ENCODE measurements around the gene FAR2.

DNA sequence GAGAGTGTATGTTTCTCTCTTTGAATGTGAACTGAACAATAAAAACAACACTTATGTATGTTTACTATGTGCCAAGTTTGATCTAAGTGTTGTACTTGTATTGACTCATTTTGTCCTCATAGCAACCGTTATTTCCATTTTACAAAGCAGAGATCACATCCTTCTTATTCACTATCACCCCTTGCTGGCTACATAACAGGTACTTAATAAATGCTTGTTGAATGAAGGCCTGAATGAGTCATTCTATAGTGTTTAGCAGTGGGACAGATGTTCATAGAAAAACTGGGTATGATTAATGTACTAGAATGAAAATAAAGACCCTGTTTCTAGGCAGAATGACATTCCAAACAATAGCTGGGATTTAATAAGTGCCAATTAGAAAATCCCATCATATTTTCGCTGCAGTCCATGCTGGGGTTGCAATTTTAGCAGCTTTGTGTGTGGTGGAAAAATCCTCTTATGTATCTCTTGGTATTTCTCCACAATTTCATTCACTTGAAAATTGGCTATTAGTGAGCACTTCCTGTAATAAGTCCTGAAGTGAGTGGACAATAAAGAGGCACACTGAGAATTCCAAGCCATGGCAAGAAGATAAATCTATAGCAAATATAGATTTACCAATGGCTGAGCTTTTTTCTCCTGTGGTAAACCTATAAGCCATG lies 86.0 kb downstream of the FAR2 start:
- TF ChIP-seq, protein P1, sequence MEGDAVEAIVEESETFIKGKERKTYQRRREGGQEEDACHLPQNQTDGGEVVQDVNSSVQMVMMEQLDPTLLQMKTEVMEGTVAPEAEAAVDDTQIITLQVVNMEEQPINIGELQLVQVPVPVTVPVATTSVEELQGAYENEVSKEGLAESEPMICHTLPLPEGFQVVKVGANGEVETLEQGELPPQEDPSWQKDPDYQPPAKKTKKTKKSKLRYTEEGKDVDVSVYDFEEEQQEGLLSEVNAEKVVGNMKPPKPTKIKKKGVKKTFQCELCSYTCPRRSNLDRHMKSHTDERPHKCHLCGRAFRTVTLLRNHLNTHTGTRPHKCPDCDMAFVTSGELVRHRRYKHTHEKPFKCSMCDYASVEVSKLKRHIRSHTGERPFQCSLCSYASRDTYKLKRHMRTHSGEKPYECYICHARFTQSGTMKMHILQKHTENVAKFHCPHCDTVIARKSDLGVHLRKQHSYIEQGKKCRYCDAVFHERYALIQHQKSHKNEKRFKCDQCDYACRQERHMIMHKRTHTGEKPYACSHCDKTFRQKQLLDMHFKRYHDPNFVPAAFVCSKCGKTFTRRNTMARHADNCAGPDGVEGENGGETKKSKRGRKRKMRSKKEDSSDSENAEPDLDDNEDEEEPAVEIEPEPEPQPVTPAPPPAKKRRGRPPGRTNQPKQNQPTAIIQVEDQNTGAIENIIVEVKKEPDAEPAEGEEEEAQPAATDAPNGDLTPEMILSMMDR (optimal IDR thresholded peaks at IDR 0.05 in 1 of 3, IDR thresholded peaks at IDR 0.05 in 1 of 3, conservative IDR thresholded peaks at IDR 0.05 in 1 of 3; ENCODE audit: extremely low read depth in 1 of 3, insufficient read depth in 2 of 3, low read length in 3 of 3) = no peak
- TF ChIP-seq EZH2 (IDR thresholded peaks at IDR 0.05; ENCODE audit: low read length) = no peak

Measured in keratinocyte (primary cell).